SK-N-SH treated with all-trans-retinoic acid at 6 μM for 48 hours (cell line): ENCODE measurements around the gene LRRC38.
"Not testable (repeated sequence)": the region's sequence is repeated elsewhere in the genome, so short reads cannot be mapped to it uniquely, and the experiment has no call there.

Source experiments
- ATAC-seq: fragments of 200-7000 bp; cut with Tn5 transposase; 3 replicates; pipeline ENCODE4 v1.9.1; 2020; ENCODE audit warnings: mild to moderate bottlenecking, moderate library complexity
- ARNTL ChIP-seq: fragments of 450-650 bp; formaldehyde crosslinking; IDR thresholded peaks from 2 replicates; pipeline ENCODE4 v1.5.0; 2020; ENCODE audit warnings: low read depth, mild to moderate bottlenecking, moderate library complexity, borderline replicate concordance
- BACH2 ChIP-seq: fragments of 250-450 bp; sonication (Bioruptor Pico); IDR thresholded peaks from 2 replicates; pipeline ENCODE4 v1.9.0; 2021; ENCODE audit warnings: mild to moderate bottlenecking, borderline replicate concordance
- CSDC2 ChIP-seq: fragments of 250-450 bp; sonication (Bioruptor Pico); IDR thresholded peaks from 2 replicates; pipeline ENCODE4 v1.5.0; 2020; ENCODE audit warnings: mild to moderate bottlenecking, moderate library complexity
- CSRNP3 ChIP-seq: fragments of 250-450 bp; sonication (Bioruptor Pico); IDR thresholded peaks from 2 replicates; pipeline ENCODE4 v1.5.1; 2021; ENCODE audit warnings: mild to moderate bottlenecking, moderate library complexity
- ESRRG ChIP-seq: fragments of 250-450 bp; sonication (Bioruptor Pico); IDR thresholded peaks from 2 replicates; pipeline ENCODE4 v1.6.1; 2021; ENCODE audit warnings: mild to moderate bottlenecking
- GLIS3 ChIP-seq: fragments of 250-450 bp; sonication (Bioruptor Pico); IDR thresholded peaks from 2 replicates; pipeline ENCODE4 v1.5.0; 2020; ENCODE audit warnings: mild to moderate bottlenecking, moderate library complexity
- ISL1 ChIP-seq: fragments of 250-450 bp; sonication (Bioruptor Pico); IDR thresholded peaks from 2 replicates; pipeline ENCODE4 v2.1.2; 2022; ENCODE audit warnings: mild to moderate bottlenecking, moderate library complexity
- OSR1 ChIP-seq: fragments of 250-450 bp; sonication (Bioruptor Pico); IDR thresholded peaks from 2 replicates; pipeline ENCODE4 v1.8.0; 2022; ENCODE audit warnings: moderate library complexity, mild to moderate bottlenecking, inconsistent platforms
- PPARA ChIP-seq: fragments of 250-450 bp; sonication (Bioruptor Pico); IDR thresholded peaks from 2 replicates; pipeline ENCODE4 v1.5.0; 2020; ENCODE audit warnings: mild to moderate bottlenecking, borderline replicate concordance
- RARB ChIP-seq: fragments of 250-450 bp; sonication (Bioruptor Pico); IDR thresholded peaks from 2 replicates; pipeline ENCODE4 v1.8.0; 2021; ENCODE audit warnings: mild to moderate bottlenecking, moderate library complexity
- SNAI2 ChIP-seq: fragments of 250-450 bp; sonication (Bioruptor Pico); IDR thresholded peaks from 2 replicates; pipeline ENCODE4 v1.5.0; 2020; ENCODE audit warnings: mild to moderate bottlenecking, moderate library complexity
- TCF4 ChIP-seq: fragments of 250-450 bp; sonication (Bioruptor Pico); IDR thresholded peaks from 2 replicates; pipeline ENCODE4 v1.8.0; 2021; ENCODE audit warnings: mild to moderate bottlenecking, moderate library complexity, borderline replicate concordance
- TOX ChIP-seq: fragments of 250-450 bp; sonication (Bioruptor Pico); IDR thresholded peaks from 2 replicates; pipeline ENCODE4 v1.8.0; 2021; ENCODE audit warnings: mild to moderate bottlenecking, moderate library complexity, borderline replicate concordance
- ZC3H10 ChIP-seq: fragments of 250-450 bp; sonication (Bioruptor Pico); IDR thresholded peaks from 2 replicates; pipeline ENCODE4 v1.5.1; 2021; ENCODE audit warnings: mild to moderate bottlenecking, moderate library complexity
- ZFP3 ChIP-seq: fragments of 250-450 bp; sonication (Bioruptor Pico); IDR thresholded peaks from 2 replicates; pipeline ENCODE4 v1.5.0; 2020; ENCODE audit warnings: mild to moderate bottlenecking, moderate library complexity
- ZFP30 ChIP-seq: fragments of 450-650 bp; formaldehyde crosslinking; IDR thresholded peaks from 2 replicates; pipeline ENCODE4 v1.5.0; 2022; ENCODE audit warnings: mild to moderate bottlenecking, moderate library complexity
- ZNF565 ChIP-seq: fragments of 450-650 bp; formaldehyde crosslinking; conservative IDR thresholded peaks from 2 replicates; pipeline ENCODE4 v1.5.0; 2020; ENCODE audit warnings: low read depth, mild to moderate bottlenecking, moderate library complexity
- ZNF70 ChIP-seq: fragments of 450-650 bp; formaldehyde crosslinking; IDR thresholded peaks from 2 replicates; pipeline ENCODE4 v1.5.0; 2020; ENCODE audit warnings: mild to moderate bottlenecking, moderate library complexity
- ZNF8 ChIP-seq: fragments of 450-650 bp; formaldehyde crosslinking; IDR thresholded peaks from 2 replicates; pipeline ENCODE4 v1.5.0; 2020; ENCODE audit warnings: mild to moderate bottlenecking, moderate library complexity
- TF ChIP-seq, protein P1 (sequence below): fragments of 250-450 bp; sonication (Bioruptor Pico); IDR thresholded peaks from 2 replicates; pipeline ENCODE4 v1.5.0; 2020; ENCODE audit warnings: mild to moderate bottlenecking, moderate library complexity
- TF ChIP-seq, protein P2 (sequence below): fragments of 250-450 bp; sonication (Bioruptor Pico); IDR thresholded peaks from 2 replicates; pipeline ENCODE4 v1.8.0; 2020; ENCODE audit warnings: mild to moderate bottlenecking, moderate library complexity, borderline replicate concordance
- TF ChIP-seq, protein P3 (sequence below): fragments of 250-450 bp; sonication (Bioruptor Pico); IDR thresholded peaks from 2 replicates; pipeline ENCODE4 v1.5.1; 2020; ENCODE audit warnings: low read depth, mild to moderate bottlenecking, moderate library complexity

LRRC38 gene

DNA sequence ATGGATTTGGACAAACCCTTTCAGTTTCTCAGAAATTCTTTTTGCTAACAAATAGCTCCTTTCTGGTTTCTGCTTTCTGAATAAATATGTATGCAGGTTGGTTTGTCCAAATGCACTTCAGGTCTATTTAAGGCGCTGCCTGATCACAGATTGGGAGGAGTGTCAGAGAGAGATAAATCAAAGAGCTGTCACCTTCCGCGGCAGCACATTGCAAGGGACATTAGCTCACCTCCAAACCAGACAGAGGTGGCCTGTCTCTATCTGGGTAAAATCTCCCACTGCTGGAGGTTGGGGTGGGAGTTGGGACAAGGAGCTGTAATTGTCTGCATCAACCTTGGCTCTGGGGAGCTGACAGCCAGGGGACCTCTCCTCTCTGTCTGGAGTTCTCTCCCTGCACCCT is 78.3 kb downstream of the LRRC38 start (continued):
- TF ChIP-seq, protein P1, sequence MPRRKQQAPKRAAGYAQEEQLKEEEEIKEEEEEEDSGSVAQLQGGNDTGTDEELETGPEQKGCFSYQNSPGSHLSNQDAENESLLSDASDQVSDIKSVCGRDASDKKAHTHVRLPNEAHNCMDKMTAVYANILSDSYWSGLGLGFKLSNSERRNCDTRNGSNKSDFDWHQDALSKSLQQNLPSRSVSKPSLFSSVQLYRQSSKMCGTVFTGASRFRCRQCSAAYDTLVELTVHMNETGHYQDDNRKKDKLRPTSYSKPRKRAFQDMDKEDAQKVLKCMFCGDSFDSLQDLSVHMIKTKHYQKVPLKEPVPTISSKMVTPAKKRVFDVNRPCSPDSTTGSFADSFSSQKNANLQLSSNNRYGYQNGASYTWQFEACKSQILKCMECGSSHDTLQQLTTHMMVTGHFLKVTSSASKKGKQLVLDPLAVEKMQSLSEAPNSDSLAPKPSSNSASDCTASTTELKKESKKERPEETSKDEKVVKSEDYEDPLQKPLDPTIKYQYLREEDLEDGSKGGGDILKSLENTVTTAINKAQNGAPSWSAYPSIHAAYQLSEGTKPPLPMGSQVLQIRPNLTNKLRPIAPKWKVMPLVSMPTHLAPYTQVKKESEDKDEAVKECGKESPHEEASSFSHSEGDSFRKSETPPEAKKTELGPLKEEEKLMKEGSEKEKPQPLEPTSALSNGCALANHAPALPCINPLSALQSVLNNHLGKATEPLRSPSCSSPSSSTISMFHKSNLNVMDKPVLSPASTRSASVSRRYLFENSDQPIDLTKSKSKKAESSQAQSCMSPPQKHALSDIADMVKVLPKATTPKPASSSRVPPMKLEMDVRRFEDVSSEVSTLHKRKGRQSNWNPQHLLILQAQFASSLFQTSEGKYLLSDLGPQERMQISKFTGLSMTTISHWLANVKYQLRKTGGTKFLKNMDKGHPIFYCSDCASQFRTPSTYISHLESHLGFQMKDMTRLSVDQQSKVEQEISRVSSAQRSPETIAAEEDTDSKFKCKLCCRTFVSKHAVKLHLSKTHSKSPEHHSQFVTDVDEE (CRISPR knock-in tag), result no peak
- TF ChIP-seq ARNTL (no peak), TOX (CRISPR knock-in tag) (no peak), CSDC2 (CRISPR knock-in tag) (no peak)

- ATAC-seq, result not testable (repeated sequence)
Measured at GRCh38 chr1:13433694-13434358, 80.0 kb downstream of the LRRC38 start.

- no peak for ATAC-seq
- TF ChIP-seq CSDC2 (CRISPR knock-in tag) (no peak), OSR1 (no peak), ZNF70 (CRISPR knock-in tag) (no peak), ESRRG (CRISPR knock-in tag) (no peak), CSRNP3 (no peak), ISL1 (CRISPR knock-in tag) (no peak), ZNF565 (no peak), RARB (no peak), PPARA (CRISPR knock-in tag) (no peak), ZFP3 (CRISPR knock-in tag) (no peak)
- TF ChIP-seq, protein P2, sequence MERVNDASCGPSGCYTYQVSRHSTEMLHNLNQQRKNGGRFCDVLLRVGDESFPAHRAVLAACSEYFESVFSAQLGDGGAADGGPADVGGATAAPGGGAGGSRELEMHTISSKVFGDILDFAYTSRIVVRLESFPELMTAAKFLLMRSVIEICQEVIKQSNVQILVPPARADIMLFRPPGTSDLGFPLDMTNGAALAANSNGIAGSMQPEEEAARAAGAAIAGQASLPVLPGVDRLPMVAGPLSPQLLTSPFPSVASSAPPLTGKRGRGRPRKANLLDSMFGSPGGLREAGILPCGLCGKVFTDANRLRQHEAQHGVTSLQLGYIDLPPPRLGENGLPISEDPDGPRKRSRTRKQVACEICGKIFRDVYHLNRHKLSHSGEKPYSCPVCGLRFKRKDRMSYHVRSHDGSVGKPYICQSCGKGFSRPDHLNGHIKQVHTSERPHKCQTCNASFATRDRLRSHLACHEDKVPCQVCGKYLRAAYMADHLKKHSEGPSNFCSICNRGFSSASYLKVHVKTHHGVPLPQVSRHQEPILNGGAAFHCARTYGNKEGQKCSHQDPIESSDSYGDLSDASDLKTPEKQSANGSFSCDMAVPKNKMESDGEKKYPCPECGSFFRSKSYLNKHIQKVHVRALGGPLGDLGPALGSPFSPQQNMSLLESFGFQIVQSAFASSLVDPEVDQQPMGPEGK (CRISPR knock-in tag), result no peak
Measured at GRCh38 chr1:13432251-13432650, 81.6 kb downstream of the LRRC38 start.

GRCh38 chr1:13430495-13430894 is 83.3 kb downstream of the LRRC38 start:
- TF ChIP-seq OSR1 (no peak), ESRRG (CRISPR knock-in tag) (no peak), BACH2 (CRISPR knock-in tag) (no peak), ZNF8 (no peak), ISL1 (CRISPR knock-in tag) (no peak), SNAI2 (CRISPR knock-in tag) (no peak), TCF4 (CRISPR knock-in tag) (no peak), PPARA (CRISPR knock-in tag) (no peak), GLIS3 (CRISPR knock-in tag) (no peak), RARB (no peak), ZNF565 (no peak), ZC3H10 (CRISPR knock-in tag) (no peak), CSDC2 (CRISPR knock-in tag) (no peak), ARNTL (no peak), ZNF70 (CRISPR knock-in tag) (no peak), ZFP30 (no peak)
- TF ChIP-seq, protein P3, sequence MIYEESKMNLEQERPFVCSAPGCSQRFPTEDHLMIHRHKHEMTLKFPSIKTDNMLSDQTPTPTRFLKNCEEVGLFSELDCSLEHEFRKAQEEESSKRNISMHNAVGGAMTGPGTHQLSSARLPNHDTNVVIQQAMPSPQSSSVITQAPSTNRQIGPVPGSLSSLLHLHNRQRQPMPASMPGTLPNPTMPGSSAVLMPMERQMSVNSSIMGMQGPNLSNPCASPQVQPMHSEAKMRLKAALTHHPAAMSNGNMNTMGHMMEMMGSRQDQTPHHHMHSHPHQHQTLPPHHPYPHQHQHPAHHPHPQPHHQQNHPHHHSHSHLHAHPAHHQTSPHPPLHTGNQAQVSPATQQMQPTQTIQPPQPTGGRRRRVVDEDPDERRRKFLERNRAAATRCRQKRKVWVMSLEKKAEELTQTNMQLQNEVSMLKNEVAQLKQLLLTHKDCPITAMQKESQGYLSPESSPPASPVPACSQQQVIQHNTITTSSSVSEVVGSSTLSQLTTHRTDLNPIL, result no peak
- no peak for ATAC-seq
